ENCODE measurements around the gene PLCH2.

DNA sequence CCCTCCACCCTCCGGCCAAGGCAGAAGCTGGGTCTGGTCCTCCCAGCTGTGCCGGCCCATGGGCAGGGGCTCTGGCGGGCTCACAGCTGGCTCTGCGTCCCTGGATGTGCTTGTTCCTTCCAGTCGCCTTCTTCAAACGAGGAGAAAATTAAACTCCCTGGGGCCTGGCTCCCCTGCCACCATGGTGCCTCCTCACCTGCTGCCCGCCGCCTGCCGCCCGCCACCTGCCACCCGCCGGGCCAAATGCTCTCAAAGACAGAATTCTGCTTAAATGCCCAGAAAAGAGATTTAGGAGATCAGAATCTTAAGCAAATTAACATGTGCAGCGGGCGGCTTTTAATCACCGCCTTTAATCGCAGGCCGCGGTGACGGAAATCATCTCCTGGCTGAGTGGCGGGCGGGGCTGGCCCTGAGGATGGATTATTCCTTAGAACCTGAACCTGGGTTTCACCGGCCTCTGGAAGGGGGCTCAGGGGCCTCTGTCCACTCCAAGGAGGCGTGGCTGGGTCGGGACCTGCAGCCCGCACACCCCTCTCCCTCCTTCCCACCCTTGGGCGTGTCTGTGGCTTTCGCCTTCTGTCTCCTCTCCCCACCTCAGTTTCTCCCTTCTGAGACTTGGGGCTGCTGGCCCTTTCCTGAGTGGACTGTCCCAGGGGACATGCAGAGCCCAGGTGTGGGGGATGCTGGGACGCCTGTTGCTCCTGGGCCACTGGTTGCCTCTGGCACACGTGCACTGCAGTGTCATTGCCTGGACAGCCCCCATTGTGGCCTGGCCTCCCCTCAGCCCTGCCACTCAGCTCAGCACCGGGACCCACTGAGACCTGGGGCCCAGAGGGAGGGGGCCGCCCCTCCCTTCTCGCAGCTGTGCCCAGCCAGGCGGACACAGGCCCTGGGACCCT, 10.5 kb upstream of the PLCH2 start:
- TF ChIP-seq, protein P1, sequence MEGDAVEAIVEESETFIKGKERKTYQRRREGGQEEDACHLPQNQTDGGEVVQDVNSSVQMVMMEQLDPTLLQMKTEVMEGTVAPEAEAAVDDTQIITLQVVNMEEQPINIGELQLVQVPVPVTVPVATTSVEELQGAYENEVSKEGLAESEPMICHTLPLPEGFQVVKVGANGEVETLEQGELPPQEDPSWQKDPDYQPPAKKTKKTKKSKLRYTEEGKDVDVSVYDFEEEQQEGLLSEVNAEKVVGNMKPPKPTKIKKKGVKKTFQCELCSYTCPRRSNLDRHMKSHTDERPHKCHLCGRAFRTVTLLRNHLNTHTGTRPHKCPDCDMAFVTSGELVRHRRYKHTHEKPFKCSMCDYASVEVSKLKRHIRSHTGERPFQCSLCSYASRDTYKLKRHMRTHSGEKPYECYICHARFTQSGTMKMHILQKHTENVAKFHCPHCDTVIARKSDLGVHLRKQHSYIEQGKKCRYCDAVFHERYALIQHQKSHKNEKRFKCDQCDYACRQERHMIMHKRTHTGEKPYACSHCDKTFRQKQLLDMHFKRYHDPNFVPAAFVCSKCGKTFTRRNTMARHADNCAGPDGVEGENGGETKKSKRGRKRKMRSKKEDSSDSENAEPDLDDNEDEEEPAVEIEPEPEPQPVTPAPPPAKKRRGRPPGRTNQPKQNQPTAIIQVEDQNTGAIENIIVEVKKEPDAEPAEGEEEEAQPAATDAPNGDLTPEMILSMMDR (IDR thresholded peaks at IDR 0.05 in 4 of 5, conservative IDR thresholded peaks at IDR 0.05 in 1 of 5) = no peak
- no peak for TF ChIP-seq POLR2A (IDR thresholded peaks at IDR 0.05)
